ENCODE results near the gene APBA2.

APBA2 gene

GRCh38 chr15:28913171-28913765 is 27.5 kb downstream of the APBA2 start:
- peaks cover 0 to 7% of the 10 kb centered on the region in 2 experiments; a peak in 2 of 3 replicates for H3K36me3 ChIP-seq (ENCODE audit: control insufficient read depth in 2 of 2, insufficient read depth in 1 of 2, low read length in 2 of 2)
- POLR2A ChIA-PET, result no interaction called here
- CTCF ChIA-PET, result interaction anchor here (0.7 kb wide), 1 partner anchor 78 kb away, joined by 3 read pairs; no protein-coding TSS in a partner anchor
- H3K27ac ChIP-seq (ENCODE audit: extremely low read depth, low read depth, low read length), result no peak overlapping the region
- H3K4me3 ChIP-seq (ENCODE audit: low read depth, low read length), result no peak overlapping the region
- H3K9me3 ChIP-seq (ENCODE audit: control insufficient read depth, insufficient read depth, low read depth, low read length), result no peaks in the 10 kb centered on the region
- no peak for TF ChIP-seq GLI2 (tag by site-specific recombination; IDR thresholded peaks at IDR 0.05; ENCODE audit: borderline replicate concordance, low read depth)
- TF ChIP-seq ZEB2 (tag by site-specific recombination; IDR thresholded peaks at IDR 0.05), result no peak
- H3K4me1 ChIP-seq (ENCODE audit: control insufficient read depth, insufficient read depth, low read length), result peaks cover 3% of the 10 kb centered on the region

GRCh38 chr15:28914046-28914445 is 28.3 kb downstream of the APBA2 start:
- no peak overlapping the region for H3K4me3 ChIP-seq (ENCODE audit: low read depth, low read length)
- POLR2A ChIA-PET, result no interaction called here
- H3K36me3 ChIP-seq (ENCODE audit: control insufficient read depth in 2 of 2, insufficient read depth in 1 of 2, low read length in 2 of 2), result peaks cover 0 to 7% of the 10 kb centered on the region in 2 experiments; a peak in 2 of 3 replicates
- H3K4me1 ChIP-seq (ENCODE audit: control insufficient read depth, insufficient read depth, low read length), result peaks cover 3% of the 10 kb centered on the region
- CTCF ChIA-PET, result interaction anchor here (0.6 kb wide), 1 partner anchor 77 kb away, joined by 3 read pairs; no protein-coding TSS in a partner anchor
- H3K27ac ChIP-seq (ENCODE audit: extremely low read depth, low read depth, low read length), result no peak overlapping the region
- no peaks in the 10 kb centered on the region for H3K9me3 ChIP-seq (ENCODE audit: control insufficient read depth, insufficient read depth, low read depth, low read length)
- TF ChIP-seq ZNF571 (tag by site-specific recombination; IDR thresholded peaks at IDR 0.05) (no peak), ZBTB48 (tag by site-specific recombination; IDR thresholded peaks at IDR 0.05) (no peak), ZIC2 (tag by site-specific recombination; IDR thresholded peaks at IDR 0.05) (no peak), BCL6B (tag by site-specific recombination; IDR thresholded peaks at IDR 0.05) (no peak), ZNF664 (tag by site-specific recombination; IDR thresholded peaks at IDR 0.05) (no peak), SP3 (tag by site-specific recombination; IDR thresholded peaks at IDR 0.05) (no peak), KLF9 (tag by site-specific recombination; IDR thresholded peaks at IDR 0.05; ENCODE audit: low read depth) (no peak)

- H3K4me1 ChIP-seq (ENCODE audit: control insufficient read depth, insufficient read depth, low read length), result peaks cover 3% of the 10 kb centered on the region
- TF ChIP-seq GFI1B (tag by site-specific recombination; IDR thresholded peaks at IDR 0.05) (no peak), ZNF10 (tag by site-specific recombination; IDR thresholded peaks at IDR 0.05) (no peak), ZNF341 (tag by site-specific recombination; IDR thresholded peaks at IDR 0.05; ENCODE audit: low read depth) (peak; percentile 75), BCL6B (tag by site-specific recombination; IDR thresholded peaks at IDR 0.05) (no peak), ZNF621 (tag by site-specific recombination; IDR thresholded peaks at IDR 0.05) (no peak), ZNF223 (tag by site-specific recombination; IDR thresholded peaks at IDR 0.05) (no peak), PATZ1 (tag by site-specific recombination; IDR thresholded peaks at IDR 0.05) (no peak), ZNF391 (tag by site-specific recombination; IDR thresholded peaks at IDR 0.05; ENCODE audit: borderline replicate concordance, low read depth) (no peak)
- ChIA-PET CTCF (interaction anchor here (0.6 kb wide), 1 partner anchor 76 kb away, joined by 3 read pairs; no protein-coding TSS in a partner anchor), POLR2A (no interaction called here)
- H3K4me3 ChIP-seq (ENCODE audit: low read depth, low read length), result no peak overlapping the region
- H3K36me3 ChIP-seq (ENCODE audit: control insufficient read depth in 2 of 2, insufficient read depth in 1 of 2, low read length in 2 of 2), result peaks cover 0 to 7% of the 10 kb centered on the region in 2 experiments; a peak in 2 of 3 replicates
- H3K9me3 ChIP-seq (ENCODE audit: control insufficient read depth, insufficient read depth, low read depth, low read length), result no peaks in the 10 kb centered on the region
- H3K27ac ChIP-seq (ENCODE audit: extremely low read depth, low read depth, low read length), result no peak overlapping the region
These were observed 28.8 kb downstream of the APBA2 start for GRCh38 chr15:28914483-28915023.
